Gastrocnemius medialis (tissue), 4 donors: ENCODE data around the gene GRM1.

Experiments
- POLR2A ChIP-seq, 2 donors: fragments of 450-650 bp; IDR thresholded peaks; one replicate each; pipeline ENCODE4 v1.6.1; 2017; ENCODE audit warnings: antibody characterized with exemption in 2 of 2, mild to moderate bottlenecking in 2 of 2, moderate library complexity in 2 of 2
- TF ChIP-seq, protein P1 (sequence below), 5 experiments: fragments of 450-650 bp in 3 of 5; fragments of 200-600 bp in 2 of 5; sonication (generic) in 2 of 5; IDR thresholded peaks in 4 of 5; conservative IDR thresholded peaks in 1 of 5; 1 replicate in 4 of 5; 2 replicates in 1 of 5; pipeline ENCODE4 v1.5.1; 2016 to 2019; ENCODE audit warnings: antibody characterized with exemption in 5 of 5, mild to moderate bottlenecking in 3 of 5, moderate library complexity in 3 of 5

GRCh38 chr6:146304181-146304580 is 275.3 kb downstream of the GRM1 start:
- no peak for TF ChIP-seq POLR2A (IDR thresholded peaks at IDR 0.05)
- TF ChIP-seq, protein P1, sequence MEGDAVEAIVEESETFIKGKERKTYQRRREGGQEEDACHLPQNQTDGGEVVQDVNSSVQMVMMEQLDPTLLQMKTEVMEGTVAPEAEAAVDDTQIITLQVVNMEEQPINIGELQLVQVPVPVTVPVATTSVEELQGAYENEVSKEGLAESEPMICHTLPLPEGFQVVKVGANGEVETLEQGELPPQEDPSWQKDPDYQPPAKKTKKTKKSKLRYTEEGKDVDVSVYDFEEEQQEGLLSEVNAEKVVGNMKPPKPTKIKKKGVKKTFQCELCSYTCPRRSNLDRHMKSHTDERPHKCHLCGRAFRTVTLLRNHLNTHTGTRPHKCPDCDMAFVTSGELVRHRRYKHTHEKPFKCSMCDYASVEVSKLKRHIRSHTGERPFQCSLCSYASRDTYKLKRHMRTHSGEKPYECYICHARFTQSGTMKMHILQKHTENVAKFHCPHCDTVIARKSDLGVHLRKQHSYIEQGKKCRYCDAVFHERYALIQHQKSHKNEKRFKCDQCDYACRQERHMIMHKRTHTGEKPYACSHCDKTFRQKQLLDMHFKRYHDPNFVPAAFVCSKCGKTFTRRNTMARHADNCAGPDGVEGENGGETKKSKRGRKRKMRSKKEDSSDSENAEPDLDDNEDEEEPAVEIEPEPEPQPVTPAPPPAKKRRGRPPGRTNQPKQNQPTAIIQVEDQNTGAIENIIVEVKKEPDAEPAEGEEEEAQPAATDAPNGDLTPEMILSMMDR (IDR thresholded peaks at IDR 0.05 in 4 of 5, conservative IDR thresholded peaks at IDR 0.05 in 1 of 5) = no peak
